HG03175 (cell line): ENCODE results near the gene CCER1.

Source experiments
- ATAC-seq: cut with Tn5 transposase; IDR thresholded peaks from one replicate; pipeline ENCODE4 v1.9.1; 2021; ENCODE audit warnings: mild to moderate bottlenecking, moderate library complexity; ENCODE audit not compliant: unreplicated experiment

The CCER1 gene

DNA sequence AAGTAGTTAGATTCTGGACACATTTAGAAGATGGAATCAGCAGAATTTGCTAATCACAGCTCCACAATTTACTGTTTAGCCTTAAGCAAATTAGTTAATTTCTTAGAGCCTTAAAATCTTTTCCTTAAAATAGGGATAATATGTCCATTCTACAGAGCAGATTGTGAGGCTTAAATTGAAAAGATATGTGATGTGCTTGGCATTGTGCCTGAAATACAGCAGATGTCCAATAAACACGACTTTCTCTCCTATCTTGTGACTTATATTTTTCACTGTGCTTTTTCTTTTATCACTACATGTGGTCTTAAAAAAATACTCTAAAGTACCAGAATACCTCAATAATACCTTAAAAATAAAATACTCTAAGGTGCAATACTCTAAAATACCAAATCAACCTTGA lies 30.6 kb downstream of the CCER1 start:
- ATAC-seq, result no peak

- ATAC-seq, result no peak
These were observed 32.8 kb downstream of the CCER1 start for GRCh38 chr12:90922145-90922627.

GRCh38 chr12:90921536-90921935 lies 33.4 kb downstream of the CCER1 start:
- no peak for ATAC-seq

DNA sequence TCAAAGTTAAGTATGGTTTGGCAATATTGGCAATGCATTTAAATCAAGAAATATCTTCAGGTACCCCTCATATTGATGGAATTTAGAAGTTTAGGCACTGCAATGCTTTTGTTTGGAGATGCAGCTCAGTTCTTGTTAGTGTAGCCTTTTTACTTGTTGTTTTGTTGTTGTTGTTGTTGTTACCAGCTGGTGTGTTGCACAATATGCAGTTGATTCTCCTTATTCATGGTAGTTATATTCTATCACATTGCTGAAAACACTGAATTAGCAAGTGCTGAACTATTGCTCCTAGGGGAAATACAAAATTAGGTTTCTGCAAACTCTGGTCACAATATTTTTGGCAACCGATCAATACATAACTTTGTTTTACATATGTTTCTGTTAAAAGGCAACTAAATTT lies 34.8 kb downstream of the CCER1 start:
- no peak for ATAC-seq

DNA sequence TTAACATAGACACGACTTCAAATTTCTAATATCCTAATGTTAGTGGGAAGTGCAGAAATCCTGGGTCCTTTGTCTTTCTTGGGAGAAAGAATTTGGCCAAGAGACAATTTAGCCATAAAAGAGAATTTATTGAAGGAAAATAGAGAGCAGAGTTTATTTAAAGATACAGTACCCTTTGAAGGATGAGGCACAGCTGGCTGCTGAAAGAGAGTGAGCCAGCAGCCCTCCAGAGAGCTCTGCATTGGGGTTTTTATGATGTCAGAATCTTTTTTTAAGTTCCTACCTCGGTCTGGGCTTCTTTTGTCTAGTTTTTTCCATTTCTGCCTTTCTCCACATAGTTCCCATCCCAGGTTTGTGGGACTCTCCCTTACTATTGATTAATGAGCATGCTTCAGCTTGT lies 37.5 kb downstream of the CCER1 start:
- no peak for ATAC-seq

DNA sequence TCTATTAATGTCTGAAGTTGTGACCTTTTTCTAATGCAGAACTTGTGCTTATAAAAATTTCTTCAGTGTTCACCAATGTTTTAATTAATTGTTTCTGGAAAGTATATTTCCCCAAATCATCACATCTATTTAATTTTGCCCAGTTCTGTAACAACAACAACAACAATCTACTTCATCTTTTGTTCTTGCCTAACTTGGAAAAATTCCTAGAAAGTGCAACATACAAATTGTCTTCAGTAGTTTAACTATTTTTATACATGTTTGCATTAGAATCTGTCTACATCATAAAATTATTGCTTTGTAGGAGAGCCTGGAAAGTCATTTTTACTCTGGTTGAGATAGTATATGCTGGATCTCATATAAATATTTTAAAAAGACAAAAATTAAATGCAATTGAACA lies 38.5 kb downstream of the CCER1 start:
- no peak for ATAC-seq

DNA sequence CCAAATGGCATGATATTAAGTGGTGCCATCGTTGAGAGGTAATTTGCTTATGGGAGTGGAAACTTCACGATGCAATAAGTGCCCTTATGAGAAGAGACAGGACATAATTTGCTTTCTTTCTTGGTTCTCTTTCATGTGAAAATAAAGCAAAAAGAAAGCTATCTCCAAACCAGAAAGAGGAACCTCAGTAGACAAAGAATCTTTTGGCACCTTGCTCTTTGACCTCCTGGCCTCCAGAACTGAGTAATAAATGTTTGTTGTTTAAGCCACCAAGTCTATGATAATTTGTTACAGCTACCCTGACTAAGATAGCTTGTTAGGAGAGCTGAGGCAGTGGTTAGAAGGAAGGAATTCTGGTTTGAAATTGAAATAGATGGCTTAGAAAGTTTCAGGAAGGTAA lies 39.6 kb downstream of the CCER1 start:
- no peak for ATAC-seq

- ATAC-seq, result no peak
These were observed 44.0 kb downstream of the CCER1 start for GRCh38 chr12:90910958-90911357.

DNA sequence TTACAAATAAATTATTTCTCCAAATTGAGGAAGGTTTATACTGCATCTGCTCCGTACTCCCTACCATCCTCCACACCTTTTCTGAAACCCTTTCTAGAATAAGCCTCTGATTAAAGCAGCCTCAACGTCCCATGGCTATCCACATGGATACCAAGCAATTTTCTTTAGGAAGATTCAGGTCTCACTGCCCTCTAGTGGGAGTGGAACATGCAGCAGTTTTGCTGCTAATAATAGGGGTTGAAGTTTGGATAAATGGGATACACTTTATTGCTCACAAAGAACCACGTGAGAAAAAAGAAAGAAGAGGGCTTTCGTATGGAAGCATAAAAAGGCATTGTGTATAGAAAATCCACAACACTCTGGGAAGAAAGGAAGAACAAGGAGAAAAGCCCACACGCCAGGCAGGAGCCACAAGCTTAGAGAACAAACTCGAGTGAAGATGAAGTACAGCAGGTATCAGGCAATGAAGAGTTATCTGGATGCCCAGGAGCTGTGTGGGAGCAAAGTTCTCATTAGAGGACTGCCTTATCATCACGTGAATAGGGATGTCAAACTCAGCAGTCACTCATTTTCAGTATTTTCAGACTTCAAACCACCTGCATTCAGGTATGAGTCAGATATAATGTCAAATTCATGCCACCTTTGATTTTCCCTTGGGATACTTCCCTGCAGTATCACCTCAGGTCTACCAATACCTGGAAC lies 45.8 kb downstream of the CCER1 start:
- no peak for ATAC-seq

- ATAC-seq, result no peak
These were observed 46.5 kb downstream of the CCER1 start for GRCh38 chr12:90908465-90908864.

- no peak for ATAC-seq
These were observed 49.1 kb downstream of the CCER1 start for GRCh38 chr12:90905691-90906370.

- no peak for ATAC-seq
These were observed 52.4 kb downstream of the CCER1 start for GRCh38 chr12:90902596-90902995.
